Peyer's patch (tissue), 4 donors: ENCODE results near the gene INTS13. TPM values are rescaled to one million over a fixed set of nuclear protein-coding genes. Genes with fewer than 3 reads are reported as not detected.

Source experiments
- DNase-seq, 3 donors: peaks; one replicate each; pipeline ENCODE4 v3.0.0-alpha.2; 2017 to 2019
- H3K27ac ChIP-seq, 4 donors: fragments of 200-600 bp; sonication (generic); one replicate each; pipeline ENCODE4 v1.5.1; 2016 to 2019
- H3K27me3 ChIP-seq, 2 donors: fragments of 200-600 bp; sonication (generic); one replicate each; pipeline ENCODE4 v1.5.1; 2019
- H3K36me3 ChIP-seq, 3 donors: fragments of 200-600 bp; sonication (generic); one replicate each; pipeline ENCODE4 v1.5.1; 2016 to 2019
- H3K4me1 ChIP-seq, 4 donors: fragments of 200-600 bp; sonication (generic); one replicate each; pipeline ENCODE4 v1.5.1; 2016 to 2019
- H3K4me3 ChIP-seq, 4 donors: fragments of 200-600 bp; sonication (generic); 1 replicate in 3 of 4; 2 replicates in 1 of 4; pipeline ENCODE4 v1.5.1; 2016 to 2019; ENCODE audit warnings: mild to moderate bottlenecking in 1 of 4
- H3K9me3 ChIP-seq, 4 donors: fragments of 200-600 bp; sonication (generic); one replicate each; pipeline ENCODE4 v1.5.1; 2016 to 2019; ENCODE audit warnings: mild to moderate bottlenecking in 1 of 4
- CTCF ChIP-seq, 6 experiments: fragments of 450-650 bp in 4 of 6; fragments of 200-600 bp in 2 of 6; sonication (generic) in 1 of 6; IDR thresholded peaks; one replicate each; pipeline ENCODE4 v1.5.1; 2017 to 2019; ENCODE audit warnings: antibody characterized with exemption in 6 of 6, mild to moderate bottlenecking in 3 of 6, moderate library complexity in 1 of 6
- POLR2A ChIP-seq, 2 donors: fragments of 450-650 bp; IDR thresholded peaks; one replicate each; pipeline ENCODE4 v1.5.1; 2017; ENCODE audit warnings: antibody characterized with exemption in 2 of 2, mild to moderate bottlenecking in 2 of 2, moderate library complexity in 2 of 2
- total RNA-seq, 4 donors: library from RNA; depleted of rRNA; stranded (reverse); fragments of >200 nt; gene quantifications; one replicate each; pipeline ENCODE4 v1.1.0, GENCODE V29; 2016

The INTS13 gene
- total RNA-seq, 4 donors from 2014 or later, result 4.3 to 22.3 (median 11.9) TPM

- Histone ChIP-seq H3K27me3 (no peaks in the 10 kb centered on the region), H3K9me3 (no peaks in the 10 kb centered on the region), H3K36me3 (no peaks in the 10 kb centered on the region), H3K27ac (no peak overlapping the region), H3K4me1 (no peaks in the 10 kb centered on the region), H3K4me3 (no peak overlapping the region)
- DNase-seq, result no peak
- no peak for TF ChIP-seq CTCF (IDR thresholded peaks at IDR 0.05)
Observed at GRCh38 chr12:26857465-26858176, 80.2 kb downstream of the INTS13 start.

GRCh38 chr12:26855337-26855736 is 82.4 kb downstream of the INTS13 start:
- H3K9me3 ChIP-seq, result no peaks in the 10 kb centered on the region
- no peaks in the 10 kb centered on the region for H3K4me1 ChIP-seq
- H3K36me3 ChIP-seq, result no peaks in the 10 kb centered on the region
- H3K27me3 ChIP-seq, result no peaks in the 10 kb centered on the region
- TF ChIP-seq POLR2A (IDR thresholded peaks at IDR 0.05), result no peak
- TF ChIP-seq CTCF (IDR thresholded peaks at IDR 0.05), result no peak
- no peak for DNase-seq
- H3K4me3 ChIP-seq, result no peak overlapping the region
- H3K27ac ChIP-seq, result no peak overlapping the region

Other genes starting within 250 kb of the INTS13 start
- 10 to 100 TPM; 32.6 to 87.5 (median 51.9) TPM for gene ITPR2, start 104.8 kb downstream of the INTS13 start, total RNA-seq
- gene FGFR1OP2, start 489 bp upstream of the INTS13 start, total RNA-seq, result 10 to 100 TPM; 49.5 to 94.9 (median 65.4) TPM
- 10 to 100 TPM; 33.8 to 58.9 (median 49.7) TPM for gene TM7SF3, start 76.4 kb upstream of the INTS13 start, total RNA-seq
- 10 to 100 TPM; 21.9 to 49.5 (median 24.6) TPM for gene MED21, start 84.6 kb upstream of the INTS13 start, total RNA-seq
- gene C12orf71, start 144.6 kb upstream of the INTS13 start, total RNA-seq, result not detected